IgD-negative memory B cell (primary cell): ENCODE measurements around the gene LAMA5. TPM values are rescaled to one million over a fixed set of nuclear protein-coding genes. Genes with fewer than 3 reads are reported as not detected.

Source experiments
- H3K27ac Mint-ChIP-seq, 3 donors: one replicate each; pipeline ENCODE4 v1.8.0; 2020 to 2022; ENCODE audit warnings: mild to moderate bottlenecking in 3 of 3, mixed read lengths in 3 of 3, moderate library complexity in 1 of 3
- H3K27me3 Mint-ChIP-seq: one replicate; pipeline ENCODE4 v1.8.0; 2021; ENCODE audit warnings: mixed read lengths
- H3K36me3 Mint-ChIP-seq: one replicate; pipeline ENCODE4 v1.8.0; 2020; ENCODE audit warnings: mild to moderate bottlenecking, mixed read lengths
- H3K4me1 Mint-ChIP-seq, 3 donors: one replicate each; pipeline ENCODE4 v1.8.0; 2020 to 2022; ENCODE audit warnings: mixed read lengths in 3 of 3, mild to moderate bottlenecking in 1 of 3
- H3K4me3 Mint-ChIP-seq, 4 donors: one replicate each; pipeline ENCODE4 v1.8.0; 2020 to 2022; ENCODE audit warnings: mild to moderate bottlenecking in 4 of 4, mixed read lengths in 4 of 4, moderate library complexity in 3 of 4
- H3K9me3 Mint-ChIP-seq, 3 donors: one replicate each; pipeline ENCODE4 v1.8.0; 2020 to 2021; ENCODE audit warnings: mixed read lengths in 3 of 3, mild to moderate bottlenecking in 1 of 3
- polyA plus RNA-seq: library from polyadenylated mRNA; unstranded; fragments of 300-500 nt; fragmentation: Illumina TruSeq; gene quantifications from one replicate; pipeline ENCODE4 v1.2.3, GENCODE V29; 2021

The LAMA5 gene
- polyA plus RNA-seq, 1 donor from 2014 or later = 10.1 TPM

- H3K9me3 Mint-ChIP-seq = peaks cover 0 to 2% (median 0%) of the 10 kb centered on the region in 3 donors
- no peaks in the 10 kb centered on the region for H3K36me3 Mint-ChIP-seq
- H3K4me3 Mint-ChIP-seq = no peak overlapping the region
- peaks cover 0 to 1% (median 0%) of the 10 kb centered on the region in 3 donors for H3K4me1 Mint-ChIP-seq
- no peak overlapping the region for H3K27ac Mint-ChIP-seq
- H3K27me3 Mint-ChIP-seq = no peaks in the 10 kb centered on the region
Measured at GRCh38 chr20:62313460-62314338, 53.4 kb downstream of the LAMA5 start.

DNA sequence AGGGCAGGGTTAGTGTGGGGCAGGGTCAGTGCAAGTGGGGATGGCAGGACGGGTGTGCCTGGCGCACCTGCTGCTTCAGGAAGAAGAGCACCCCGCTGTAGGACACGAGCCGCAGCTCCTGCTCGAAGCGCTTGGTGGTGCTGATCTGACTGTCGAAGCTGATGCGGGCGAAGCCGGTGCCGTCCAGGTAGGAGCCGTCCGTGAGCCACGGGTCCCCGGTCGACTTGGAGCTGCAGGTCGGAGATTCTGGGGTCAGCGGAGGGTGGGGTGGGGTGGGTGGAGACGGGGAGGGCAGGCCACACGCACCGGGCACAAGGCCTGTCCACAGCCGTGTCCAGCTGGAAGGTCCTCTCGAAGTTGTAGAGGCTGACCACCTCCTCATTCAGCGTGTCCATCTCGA is 54.1 kb downstream of the LAMA5 start:
- Mint-ChIP-seq H3K4me3 (no peak overlapping the region), H3K36me3 (no peaks in the 10 kb centered on the region), H3K9me3 (peaks cover 0 to 2% (median 0%) of the 10 kb centered on the region in 3 donors), H3K4me1 (peaks cover 0 to 1% (median 0%) of the 10 kb centered on the region in 3 donors), H3K27ac (no peak overlapping the region), H3K27me3 (no peaks in the 10 kb centered on the region)

- no peaks in the 10 kb centered on the region for H3K27me3 Mint-ChIP-seq
- no peak overlapping the region for H3K4me3 Mint-ChIP-seq
- peaks cover 0 to 2% (median 0%) of the 10 kb centered on the region in 3 donors for H3K9me3 Mint-ChIP-seq
- no peaks in the 10 kb centered on the region for H3K36me3 Mint-ChIP-seq
- H3K27ac Mint-ChIP-seq = no peak overlapping the region
- H3K4me1 Mint-ChIP-seq = peaks cover 0 to 1% (median 0%) of the 10 kb centered on the region in 3 donors
Measured at GRCh38 chr20:62312662-62312977, 54.5 kb downstream of the LAMA5 start.

DNA sequence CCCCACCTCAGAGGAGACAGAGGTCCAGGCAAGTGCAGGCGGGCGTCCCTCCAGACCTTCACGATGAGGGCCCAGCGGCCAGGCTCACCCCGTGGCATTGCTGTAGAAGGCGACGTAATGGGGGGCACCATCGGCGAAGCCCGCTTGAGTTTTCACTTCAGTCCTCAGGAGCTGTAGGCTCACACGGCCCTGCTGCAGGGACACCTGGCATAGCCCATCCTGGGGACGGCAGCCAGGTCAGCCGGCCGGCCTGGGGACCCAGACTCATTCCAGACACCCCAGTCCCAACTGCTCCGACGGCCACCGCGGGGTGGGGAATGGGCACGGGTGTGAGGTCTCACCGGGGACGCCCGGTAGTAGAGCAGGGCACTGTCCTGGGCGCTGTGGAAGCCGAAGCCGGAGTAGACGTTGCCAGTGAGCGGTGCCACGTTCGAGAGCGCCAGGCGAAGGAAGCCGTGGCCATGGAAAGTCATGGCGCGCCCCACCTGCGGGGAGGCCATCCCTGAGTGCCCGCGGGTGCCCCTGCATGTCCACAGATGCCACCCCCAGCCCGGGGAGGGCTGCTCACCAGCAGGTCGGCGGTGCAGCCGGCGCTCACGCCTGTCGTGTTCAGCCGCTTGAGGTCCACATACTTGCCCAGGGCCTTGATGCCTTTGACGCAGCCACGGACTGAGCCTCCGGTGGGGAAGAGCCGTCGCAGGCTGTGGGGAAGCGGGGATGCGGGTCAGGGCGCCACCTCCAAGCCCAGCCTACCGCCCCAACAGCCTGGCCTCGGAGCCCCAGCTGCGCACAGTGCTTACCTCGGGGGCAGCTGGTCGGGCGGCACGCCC is 55.1 kb downstream of the LAMA5 start:
- Mint-ChIP-seq H3K27ac (no peak overlapping the region), H3K9me3 (peaks cover 0 to 2% (median 0%) of the 10 kb centered on the region in 3 donors), H3K27me3 (no peaks in the 10 kb centered on the region), H3K4me3 (no peak overlapping the region), H3K36me3 (no peaks in the 10 kb centered on the region), H3K4me1 (peaks cover 0 to 1% (median 0%) of the 10 kb centered on the region in 3 donors)

DNA sequence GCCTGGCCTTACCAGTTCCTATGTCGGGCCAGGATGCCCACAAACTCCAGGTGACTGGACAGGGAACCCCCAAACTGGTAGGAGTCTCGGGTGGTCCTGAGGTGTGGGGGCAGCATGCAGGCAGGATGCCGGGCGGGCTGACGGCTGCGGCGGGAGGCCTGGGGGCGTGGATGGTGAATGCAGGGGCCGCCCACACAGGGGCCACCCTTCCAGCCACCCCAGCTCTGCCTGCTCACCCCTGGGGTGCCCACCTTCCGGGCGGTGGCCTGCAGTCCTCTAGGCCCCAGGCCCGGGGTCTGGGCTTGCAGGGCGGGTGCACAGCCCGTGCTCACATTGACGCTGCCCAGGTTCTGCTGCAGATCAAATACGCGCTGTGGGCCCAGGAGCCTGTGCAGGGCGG is 56.0 kb downstream of the LAMA5 start:
- no peaks in the 10 kb centered on the region for H3K4me1 Mint-ChIP-seq
- no peak overlapping the region for H3K27ac Mint-ChIP-seq
- peaks cover 0 to 2% (median 0%) of the 10 kb centered on the region in 3 donors for H3K9me3 Mint-ChIP-seq
- no peaks in the 10 kb centered on the region for H3K27me3 Mint-ChIP-seq
- H3K36me3 Mint-ChIP-seq = no peaks in the 10 kb centered on the region
- no peak overlapping the region for H3K4me3 Mint-ChIP-seq

GRCh38 chr20:62310757-62311121 is 56.4 kb downstream of the LAMA5 start:
- no peak overlapping the region for H3K27ac Mint-ChIP-seq
- H3K9me3 Mint-ChIP-seq = peaks cover 0 to 2% (median 0%) of the 10 kb centered on the region in 3 donors
- H3K27me3 Mint-ChIP-seq = no peaks in the 10 kb centered on the region
- H3K36me3 Mint-ChIP-seq = no peaks in the 10 kb centered on the region
- H3K4me3 Mint-ChIP-seq = no peak overlapping the region
- no peaks in the 10 kb centered on the region for H3K4me1 Mint-ChIP-seq

DNA sequence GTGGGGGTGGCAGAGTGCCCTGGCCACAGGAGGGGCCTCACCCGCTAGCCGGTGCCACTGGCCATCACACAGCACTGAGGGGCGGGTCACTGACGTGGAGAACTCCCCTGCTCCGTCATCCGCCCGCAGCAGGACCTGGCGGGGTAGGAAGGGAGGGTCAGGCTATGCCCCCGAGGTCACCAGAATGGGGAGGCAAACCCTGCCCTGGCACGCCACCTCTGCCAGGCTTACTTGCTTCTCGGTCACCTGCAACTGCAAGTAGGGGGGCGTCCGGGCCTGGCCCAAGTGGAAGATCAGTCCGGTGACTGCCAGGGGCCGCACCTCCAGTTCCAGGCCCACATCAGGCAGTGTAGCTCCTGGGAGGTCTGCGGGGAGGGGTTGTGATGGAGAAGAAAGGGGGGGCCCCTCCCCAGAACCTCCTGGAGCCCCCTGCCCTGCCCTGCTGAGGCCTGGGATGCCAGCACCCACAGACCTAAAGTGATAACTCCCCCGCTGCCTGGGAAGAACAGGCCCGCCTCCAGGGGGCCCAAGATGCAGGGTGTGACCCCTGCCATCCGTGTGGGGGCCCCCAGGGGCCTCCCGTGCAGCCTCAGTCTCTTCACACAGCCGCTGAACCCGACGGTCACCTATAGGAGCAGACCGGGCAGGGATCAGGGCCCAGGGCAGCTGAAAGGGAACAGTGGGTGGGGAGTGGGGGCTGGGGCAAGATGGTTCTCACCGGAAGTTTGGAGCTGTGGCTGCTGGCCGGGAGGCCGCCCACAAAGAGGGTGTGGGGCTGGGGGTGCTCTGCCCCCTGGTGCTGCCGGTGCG is 57.0 kb downstream of the LAMA5 start:
- Mint-ChIP-seq H3K27ac (no peak overlapping the region), H3K27me3 (no peaks in the 10 kb centered on the region), H3K36me3 (no peaks in the 10 kb centered on the region), H3K4me3 (peak overlapping the region in 1 of 4 donors; percentile 28), H3K9me3 (no peaks in the 10 kb centered on the region), H3K4me1 (peaks cover 0 to 3% (median 3%) of the 10 kb centered on the region in 3 donors)

GRCh38 chr20:62309198-62309944 is 57.7 kb downstream of the LAMA5 start:
- Mint-ChIP-seq H3K9me3 (no peaks in the 10 kb centered on the region), H3K27ac (no peak overlapping the region), H3K36me3 (no peaks in the 10 kb centered on the region), H3K4me1 (peaks cover 0 to 3% (median 3%) of the 10 kb centered on the region in 3 donors), H3K27me3 (no peaks in the 10 kb centered on the region), H3K4me3 (no peak overlapping the region)

DNA sequence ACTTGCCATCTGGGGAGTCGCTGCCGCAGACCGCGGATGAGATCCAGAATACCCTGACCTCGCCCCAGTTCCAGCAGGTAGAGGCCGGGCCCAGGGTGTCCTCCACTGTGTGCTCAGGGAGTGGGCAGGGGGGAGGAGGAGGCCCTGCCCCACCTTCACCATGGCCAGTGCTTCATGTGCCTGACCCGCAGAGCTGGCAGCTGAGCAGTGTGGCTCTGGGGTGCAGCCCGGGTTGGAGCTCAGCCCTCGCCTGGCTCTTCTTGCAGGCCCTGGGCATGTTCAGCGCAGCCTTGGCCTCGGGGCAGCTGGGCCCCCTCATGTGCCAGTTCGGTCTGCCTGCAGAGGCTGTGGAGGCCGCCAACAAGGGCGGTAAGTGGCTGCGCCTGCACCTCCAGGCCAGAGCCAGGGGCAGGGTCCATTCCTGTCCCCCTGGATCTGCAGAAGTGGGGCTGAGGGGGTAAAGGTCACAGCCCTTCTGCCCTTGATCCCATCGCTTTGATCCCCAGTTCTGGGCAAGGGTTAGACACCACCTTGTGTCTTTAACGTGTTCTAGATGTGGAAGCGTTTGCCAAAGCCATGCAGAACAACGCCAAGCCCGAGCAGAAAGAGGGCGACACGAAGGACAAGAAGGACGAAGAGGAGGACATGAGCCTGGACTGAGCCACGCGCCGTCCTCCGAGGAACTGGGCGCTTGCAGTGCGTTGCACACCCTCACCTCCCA is 58.9 kb downstream of the LAMA5 start:
- Mint-ChIP-seq H3K4me3 (no peak overlapping the region), H3K27ac (peak overlapping the region in 1 of 3 donors; percentile 27), H3K27me3 (no peaks in the 10 kb centered on the region), H3K9me3 (no peaks in the 10 kb centered on the region), H3K4me1 (peaks cover 0 to 10% (median 9%) of the 10 kb centered on the region in 3 donors), H3K36me3 (no peaks in the 10 kb centered on the region)

DNA sequence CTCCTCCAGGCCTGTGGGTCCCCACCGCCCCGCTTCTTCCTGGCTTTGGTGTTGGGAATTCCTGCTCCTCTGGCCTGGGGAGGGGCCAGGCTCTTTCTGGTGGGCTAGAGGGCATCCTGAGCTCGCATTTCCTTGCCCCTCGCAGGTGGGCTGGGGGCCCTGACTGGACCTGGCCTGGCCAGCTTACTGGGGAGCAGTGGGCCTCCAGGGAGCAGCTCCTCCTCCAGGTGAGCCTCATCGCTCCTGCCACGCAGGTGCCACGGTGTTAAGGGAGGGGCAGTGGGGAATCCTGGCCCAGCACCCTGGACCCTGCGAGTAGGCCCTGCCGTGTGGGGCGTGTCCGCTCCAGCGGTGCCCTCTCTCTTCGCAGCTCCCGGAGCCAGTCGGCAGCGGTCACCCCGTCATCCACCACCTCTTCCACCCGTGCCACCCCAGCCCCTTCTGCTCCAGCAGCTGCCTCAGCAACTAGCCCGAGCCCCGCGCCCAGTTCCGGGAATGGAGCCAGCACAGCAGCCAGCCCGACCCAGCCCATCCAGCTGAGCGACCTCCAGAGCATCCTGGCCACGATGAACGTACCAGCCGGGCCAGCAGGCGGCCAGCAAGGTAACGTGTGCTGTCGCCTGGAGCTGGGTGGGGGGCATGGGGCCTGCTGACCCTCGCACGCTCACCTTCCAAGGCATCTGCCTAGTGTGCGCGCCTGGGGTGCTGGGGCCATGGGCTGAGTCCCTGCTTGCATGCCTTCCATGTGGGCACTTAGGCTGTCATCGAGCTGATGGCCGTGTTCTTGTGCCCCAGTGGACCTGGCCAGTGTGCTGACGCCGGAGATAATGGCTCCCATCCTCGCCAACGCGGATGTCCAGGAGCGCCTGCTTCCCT is 59.6 kb downstream of the LAMA5 start:
- H3K27me3 Mint-ChIP-seq = no peaks in the 10 kb centered on the region
- H3K9me3 Mint-ChIP-seq = no peaks in the 10 kb centered on the region
- H3K4me1 Mint-ChIP-seq = peaks cover 0 to 10% (median 9%) of the 10 kb centered on the region in 3 donors
- H3K27ac Mint-ChIP-seq = no peak overlapping the region
- H3K36me3 Mint-ChIP-seq = no peaks in the 10 kb centered on the region
- H3K4me3 Mint-ChIP-seq = no peak overlapping the region

- no peaks in the 10 kb centered on the region for H3K9me3 Mint-ChIP-seq
- no peak overlapping the region for H3K27ac Mint-ChIP-seq
- H3K36me3 Mint-ChIP-seq = no peaks in the 10 kb centered on the region
- peaks cover 5 to 14% (median 14%) of the 10 kb centered on the region in 3 donors for H3K4me1 Mint-ChIP-seq
- no peaks in the 10 kb centered on the region for H3K27me3 Mint-ChIP-seq
- H3K4me3 Mint-ChIP-seq = peak overlapping the region in 2 of 4 donors; percentile 22 to 55
Measured at GRCh38 chr20:62306414-62307187, 60.5 kb downstream of the LAMA5 start.

DNA sequence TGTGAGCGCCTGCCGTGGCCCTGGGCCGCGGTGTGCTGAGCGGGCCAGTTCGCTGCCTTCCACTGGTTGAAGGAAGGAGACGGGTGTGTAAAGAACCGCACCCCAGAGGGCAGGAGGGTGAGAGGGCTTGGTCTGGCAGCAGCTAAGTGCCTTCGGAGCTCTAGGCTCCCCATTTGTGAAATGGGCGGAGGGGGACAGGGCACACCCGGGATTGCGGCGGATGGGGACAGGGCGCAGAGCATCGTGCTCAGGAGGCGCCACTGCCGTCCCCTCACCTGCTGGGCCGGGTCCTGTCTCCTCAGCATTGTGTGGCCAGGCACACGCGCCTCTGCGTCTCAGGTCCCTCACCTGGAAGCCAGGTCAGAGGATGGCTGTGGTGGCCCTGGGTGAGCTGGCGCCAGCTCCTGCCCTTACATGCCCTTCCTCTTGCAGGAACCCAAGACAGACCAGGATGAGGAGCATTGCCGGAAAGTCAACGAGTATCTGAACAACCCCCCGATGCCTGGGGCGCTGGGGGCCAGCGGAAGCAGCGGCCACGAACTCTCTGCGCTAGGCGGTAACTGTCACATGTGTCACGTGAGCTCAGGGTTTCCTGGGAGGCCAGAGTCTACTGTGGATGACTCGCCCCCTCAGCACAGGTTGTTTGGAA is 61.2 kb downstream of the LAMA5 start:
- H3K27me3 Mint-ChIP-seq = no peaks in the 10 kb centered on the region
- peaks cover 6 to 16% (median 15%) of the 10 kb centered on the region in 3 donors for H3K4me1 Mint-ChIP-seq
- H3K27ac Mint-ChIP-seq = peak overlapping the region in 1 of 3 donors; percentile 29
- H3K36me3 Mint-ChIP-seq = no peaks in the 10 kb centered on the region
- H3K4me3 Mint-ChIP-seq = peak overlapping the region in 3 of 4 donors; percentile 22 to 97 (median 74)
- no peaks in the 10 kb centered on the region for H3K9me3 Mint-ChIP-seq
